HG02678 (cell line): Measurements from ENCODE around the gene KLF3.
A peak's percentile ranks its signal among the peaks of the same experiment; 100 is the strongest.

Source experiments
- ATAC-seq: cut with Tn5 transposase; IDR thresholded peaks from one replicate; pipeline ENCODE4 v1.9.1; 2021; ENCODE audit warnings: mild to moderate bottlenecking, moderate library complexity; ENCODE audit not compliant: unreplicated experiment

KLF3 gene

GRCh38 chr4:38672397-38673129 lies 8.6 kb downstream of the KLF3 start:
- ATAC-seq = no peak

- ATAC-seq = no peak
Observed at GRCh38 chr4:38673130-38673978, 9.4 kb downstream of the KLF3 start.

GRCh38 chr4:38674258-38675144 lies 10.5 kb downstream of the KLF3 start:
- ATAC-seq = no peak

GRCh38 chr4:38675146-38676121 lies 11.4 kb downstream of the KLF3 start:
- ATAC-seq = peak; percentile 59

GRCh38 chr4:38676986-38677385 lies 13.0 kb downstream of the KLF3 start:
- no peak for ATAC-seq

DNA sequence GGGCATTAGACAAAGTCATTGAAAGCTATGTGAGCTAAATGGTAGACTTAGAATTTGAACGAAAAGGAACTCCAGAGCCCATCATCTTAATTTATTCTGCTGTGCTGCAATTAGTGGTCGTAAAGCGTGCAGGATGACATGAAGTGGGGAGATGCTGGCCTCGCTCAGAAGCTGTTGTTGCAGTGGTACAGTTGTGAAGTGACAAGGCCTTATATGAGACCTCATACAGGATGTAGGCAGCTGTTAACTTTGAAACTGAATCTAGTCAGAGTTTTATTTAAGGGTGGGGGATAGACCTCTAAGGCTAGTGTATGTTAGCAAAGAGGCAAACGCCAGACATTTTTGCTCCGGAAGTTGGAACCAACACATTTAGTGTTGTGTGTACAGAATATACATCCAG lies 13.4 kb downstream of the KLF3 start:
- no peak for ATAC-seq

- ATAC-seq = no peak
Observed at GRCh38 chr4:38678078-38678477, 14.1 kb downstream of the KLF3 start.

GRCh38 chr4:38679921-38680320 lies 15.9 kb downstream of the KLF3 start:
- no peak for ATAC-seq

GRCh38 chr4:38681281-38681991 lies 17.4 kb downstream of the KLF3 start:
- no peak for ATAC-seq

DNA sequence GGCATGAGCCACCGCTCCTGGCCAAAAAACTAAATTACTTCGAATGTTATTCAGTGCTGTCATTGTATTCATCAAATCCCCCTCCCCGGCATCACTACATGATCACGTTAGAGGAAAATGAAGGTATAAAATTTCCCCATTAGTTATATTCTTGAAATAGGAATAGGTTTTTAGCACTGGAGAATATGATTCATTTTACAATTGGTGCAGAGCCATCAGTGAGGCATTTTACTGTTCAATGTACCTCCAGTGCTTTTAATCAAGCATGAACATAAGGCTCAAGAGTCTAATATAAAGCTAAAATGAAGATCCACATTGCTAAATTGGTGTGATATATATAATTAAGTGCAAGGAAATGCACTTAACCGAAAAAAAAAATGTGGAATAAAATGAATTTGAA lies 18.3 kb downstream of the KLF3 start:
- no peak for ATAC-seq

- no peak for ATAC-seq
Observed at GRCh38 chr4:38683276-38683675, 19.3 kb downstream of the KLF3 start.

GRCh38 chr4:38684271-38684670 lies 20.3 kb downstream of the KLF3 start:
- ATAC-seq = no peak

GRCh38 chr4:38684951-38685844 lies 21.2 kb downstream of the KLF3 start:
- ATAC-seq = no peak

- ATAC-seq = no peak
Observed at GRCh38 chr4:38686682-38687081, 22.7 kb downstream of the KLF3 start.

- no peak for ATAC-seq
Observed at GRCh38 chr4:38687571-38688011, 23.6 kb downstream of the KLF3 start.

DNA sequence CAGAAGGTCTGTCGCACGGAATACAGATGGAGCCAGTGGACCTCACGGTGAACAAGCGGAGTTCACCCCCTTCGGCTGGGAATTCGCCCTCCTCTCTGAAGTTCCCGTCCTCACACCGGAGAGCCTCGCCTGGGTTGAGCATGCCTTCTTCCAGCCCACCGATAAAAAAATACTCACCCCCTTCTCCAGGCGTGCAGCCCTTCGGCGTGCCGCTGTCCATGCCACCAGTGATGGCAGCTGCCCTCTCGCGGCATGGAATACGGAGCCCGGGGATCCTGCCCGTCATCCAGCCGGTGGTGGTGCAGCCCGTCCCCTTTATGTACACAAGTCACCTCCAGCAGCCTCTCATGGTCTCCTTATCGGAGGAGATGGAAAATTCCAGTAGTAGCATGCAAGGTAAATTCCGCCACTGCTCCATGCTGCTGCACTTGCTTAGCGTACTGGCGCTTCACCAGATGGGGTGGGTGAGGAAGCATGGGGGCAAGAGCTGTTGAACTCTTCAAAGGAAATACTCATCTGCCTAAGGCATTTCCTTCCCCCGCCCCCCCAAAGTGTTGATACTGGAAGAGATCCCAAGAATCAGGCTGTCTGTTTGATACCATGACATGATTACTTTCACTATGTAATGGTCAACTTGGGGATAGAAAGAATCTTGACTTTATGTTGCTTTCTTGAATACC lies 24.8 kb downstream of the KLF3 start:
- ATAC-seq = no peak

DNA sequence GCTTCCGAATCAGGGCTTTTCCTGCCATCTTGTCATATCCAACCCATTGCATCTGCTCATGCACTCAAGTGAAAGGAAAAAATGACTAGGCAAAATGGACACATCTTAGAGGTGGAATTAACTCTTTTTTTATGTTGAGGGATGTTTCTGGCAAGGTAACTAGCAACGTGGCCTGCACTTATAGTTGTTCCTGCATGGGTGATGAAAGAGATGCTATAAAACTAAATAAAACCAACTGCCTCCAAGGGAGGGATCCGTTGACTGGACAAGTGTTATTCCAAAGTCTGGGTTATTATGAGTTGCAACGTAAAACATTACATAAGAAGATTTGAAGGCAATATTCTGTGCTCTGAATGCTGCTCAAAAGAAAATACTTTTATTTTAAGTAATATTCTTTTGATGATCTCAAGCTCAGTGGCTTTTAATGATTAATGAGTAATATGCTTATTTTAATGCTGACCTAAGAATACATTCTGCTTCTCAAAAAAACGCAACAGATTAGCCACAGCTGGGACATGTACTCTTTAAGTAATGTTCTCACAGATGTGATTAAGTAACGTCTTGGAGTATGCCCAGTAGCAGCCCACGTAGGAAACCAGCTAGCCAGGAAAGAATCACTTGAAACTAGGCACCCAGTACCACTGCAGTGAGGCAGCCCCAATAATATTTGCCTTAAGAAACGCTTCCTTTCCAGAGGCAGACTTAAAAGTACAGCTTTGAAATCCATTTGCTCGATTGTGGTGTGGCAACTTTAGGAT lies 27.4 kb downstream of the KLF3 start:
- ATAC-seq = no peak
